Vagina (tissue), 2 donors: ENCODE data around the gene ACVRL1.

Experiments
- POLR2A ChIP-seq, 2 donors: fragments of 450-650 bp; IDR thresholded peaks; one replicate each; pipeline ENCODE4 v1.6.1; 2017; ENCODE audit warnings: antibody characterized with exemption in 2 of 2, mild to moderate bottlenecking in 2 of 2, moderate library complexity in 2 of 2
- POLR2AphosphoS5 ChIP-seq, 2 donors: sonication (generic); formaldehyde crosslinking; IDR thresholded peaks; one replicate each; pipeline ENCODE4 v1.9.0; 2017; ENCODE audit warnings: antibody characterized with exemption in 2 of 2, mild to moderate bottlenecking in 2 of 2, low read depth in 1 of 2; ENCODE audit not compliant: insufficient read depth in 1 of 2

DNA sequence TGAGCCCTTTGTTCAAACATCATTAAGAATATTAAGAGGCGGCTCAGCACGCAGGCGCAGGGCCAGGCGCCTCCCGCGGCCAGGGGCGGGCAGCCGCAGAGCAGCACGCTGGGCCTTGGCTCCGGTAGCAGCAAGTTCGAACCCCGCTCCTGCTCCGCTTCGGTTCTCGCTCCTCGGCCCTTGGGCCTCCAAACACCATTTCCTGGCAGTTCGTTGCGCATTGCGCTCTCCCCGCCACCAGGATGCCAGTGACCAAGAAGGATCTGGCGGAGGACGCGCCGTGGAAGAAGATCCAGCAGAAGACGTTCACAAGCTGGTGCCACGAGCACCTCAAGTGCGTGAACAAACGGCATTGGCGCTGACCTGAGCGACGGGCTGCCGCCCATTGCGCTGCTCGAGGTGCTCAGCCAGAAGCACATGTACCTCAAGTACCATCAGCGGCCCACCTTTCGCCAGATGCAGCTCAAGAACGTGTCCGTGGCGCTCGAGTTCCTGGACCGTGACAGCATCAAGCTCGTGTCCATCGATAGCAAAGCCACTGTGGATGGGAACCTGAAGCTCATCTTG is 6.9 kb upstream of the ACVRL1 start:
- no peak for TF ChIP-seq POLR2A (IDR thresholded peaks at IDR 0.05)
- no peak for TF ChIP-seq POLR2AphosphoS5 (IDR thresholded peaks at IDR 0.05; ENCODE audit: insufficient read depth in 1 of 2, low read depth in 1 of 2)
